HG02885 (cell line): ENCODE data around the gene PGGHG.
"Not testable (repeated sequence)": the region's sequence is repeated elsewhere in the genome, so short reads cannot be mapped to it uniquely, and the experiment has no call there.

ENCODE experiments used
- ATAC-seq: cut with Tn5 transposase; IDR thresholded peaks from one replicate; pipeline ENCODE4 v1.9.1; 2021; ENCODE audit warnings: mild to moderate bottlenecking; ENCODE audit not compliant: unreplicated experiment, poor library complexity

Gene PGGHG

DNA sequence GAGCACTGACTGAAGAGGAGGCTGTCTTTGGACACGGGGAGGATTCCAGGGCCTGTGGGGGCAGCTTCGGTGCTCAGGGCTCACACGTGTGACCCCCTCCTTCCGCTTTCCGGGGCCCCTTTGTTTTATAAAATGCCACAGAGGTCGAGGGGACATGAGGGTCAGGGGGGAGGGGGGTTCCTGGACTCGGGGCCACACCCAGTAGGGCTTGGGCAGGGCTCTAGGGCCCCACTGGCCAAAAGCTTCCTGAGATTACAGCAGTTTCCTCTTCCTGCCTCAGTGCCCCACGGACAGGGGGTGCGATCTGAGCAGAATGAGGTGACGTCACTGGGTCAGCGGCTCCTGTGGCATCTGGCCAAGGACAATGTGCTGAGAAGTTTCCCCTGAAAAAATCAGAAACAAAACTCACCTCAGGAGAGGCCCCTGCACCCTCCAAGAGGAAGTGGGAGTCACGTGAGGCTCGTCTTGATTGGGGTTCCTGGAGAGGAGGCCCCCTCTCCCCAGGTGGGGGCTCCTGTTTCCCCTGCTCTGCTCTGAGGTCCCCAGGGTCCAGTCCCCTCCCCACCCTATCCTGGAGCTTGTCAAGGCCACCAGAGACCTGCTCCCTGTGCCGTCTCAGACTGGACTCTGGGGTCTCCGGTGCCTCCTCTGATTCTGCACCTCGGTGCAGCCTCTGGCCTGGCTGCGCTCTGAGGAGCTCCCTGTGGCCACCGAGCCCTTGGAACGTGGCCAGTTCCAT, 38.1 kb downstream of the PGGHG start:
- ATAC-seq = no peak

DNA sequence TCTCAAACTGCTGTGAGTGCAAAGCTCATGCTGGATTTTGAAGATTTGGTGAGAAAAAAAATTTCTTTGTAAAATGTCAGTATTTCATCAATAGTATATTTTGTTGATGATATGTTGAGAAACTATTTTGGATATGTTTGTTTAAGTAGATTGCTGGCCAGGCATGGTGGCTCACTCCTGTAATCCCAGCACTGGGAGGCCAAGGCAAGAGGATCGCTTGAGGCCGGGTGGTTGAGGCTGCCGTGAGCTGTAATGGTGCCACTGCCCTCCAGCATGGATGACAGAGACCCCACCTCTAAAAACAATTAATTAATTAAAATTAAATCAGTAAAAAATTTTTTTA, 38.6 kb downstream of the PGGHG start:
- ATAC-seq = no peak

DNA sequence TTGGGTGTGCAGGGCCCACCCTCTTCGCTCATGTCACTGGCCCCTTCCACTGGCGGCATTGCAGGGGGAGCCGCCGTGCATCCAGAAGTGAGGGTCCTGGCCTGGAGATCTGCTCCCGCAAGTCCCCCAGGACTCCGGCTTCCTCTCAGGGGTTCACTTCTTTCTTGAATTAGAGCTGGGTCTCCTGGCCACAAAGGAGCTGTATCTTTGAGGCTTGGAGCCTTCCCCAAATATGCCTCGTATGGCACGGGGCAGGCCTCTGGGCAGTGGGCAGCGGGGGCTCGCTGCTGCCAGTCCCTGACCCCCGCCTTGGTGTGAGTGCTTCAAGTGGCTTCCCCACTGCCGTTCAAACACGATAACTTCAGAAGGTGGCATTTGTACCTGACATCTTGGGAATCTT, 39.1 kb downstream of the PGGHG start:
- no peak for ATAC-seq

DNA sequence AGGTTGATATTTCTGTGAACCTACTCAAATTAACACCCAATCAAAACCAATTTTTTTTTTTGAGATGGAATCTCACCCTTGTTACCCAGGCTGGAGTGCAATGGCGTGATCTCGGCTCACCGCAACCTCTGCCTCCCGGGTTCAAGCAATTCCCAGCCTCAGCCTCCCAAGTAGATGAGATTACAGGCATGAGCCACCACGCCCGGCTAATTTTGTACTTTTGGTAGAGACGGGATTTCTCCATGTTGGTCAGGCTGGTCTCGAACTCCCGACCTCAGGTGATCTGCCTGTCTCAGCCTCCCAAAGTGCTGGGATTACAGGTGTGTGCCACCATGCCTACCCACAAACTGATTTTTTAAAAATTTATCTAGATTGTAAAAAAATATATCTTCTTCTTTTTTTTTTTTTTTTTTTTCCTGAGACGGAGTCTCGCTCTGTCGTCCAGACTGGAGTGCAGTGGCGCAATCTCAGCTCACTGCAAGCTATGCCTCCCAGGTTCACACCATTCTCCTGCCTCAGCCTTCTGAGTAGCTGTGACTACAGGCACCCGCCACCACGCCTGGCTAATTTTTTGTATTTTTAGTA, 39.7 kb downstream of the PGGHG start:
- not testable (repeated sequence) for ATAC-seq

DNA sequence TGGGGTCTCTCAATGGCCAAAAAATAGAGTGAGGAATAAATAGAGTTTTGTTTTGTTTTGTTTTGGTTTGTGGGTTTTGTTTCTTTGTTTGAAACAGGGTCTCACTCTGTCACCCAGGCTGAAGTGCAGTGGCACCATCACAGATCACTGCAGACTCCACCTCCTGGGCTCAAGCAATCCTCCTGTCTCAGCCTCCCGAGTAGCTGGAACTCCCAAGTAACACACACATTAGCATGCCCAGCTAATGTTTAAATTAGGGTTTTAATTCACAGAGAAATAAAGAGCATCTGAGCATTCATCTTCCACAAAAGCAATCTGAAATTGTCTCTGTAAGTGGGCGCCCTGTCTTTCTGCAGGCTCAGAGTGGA, 40.9 kb downstream of the PGGHG start:
- ATAC-seq = no peak

DNA sequence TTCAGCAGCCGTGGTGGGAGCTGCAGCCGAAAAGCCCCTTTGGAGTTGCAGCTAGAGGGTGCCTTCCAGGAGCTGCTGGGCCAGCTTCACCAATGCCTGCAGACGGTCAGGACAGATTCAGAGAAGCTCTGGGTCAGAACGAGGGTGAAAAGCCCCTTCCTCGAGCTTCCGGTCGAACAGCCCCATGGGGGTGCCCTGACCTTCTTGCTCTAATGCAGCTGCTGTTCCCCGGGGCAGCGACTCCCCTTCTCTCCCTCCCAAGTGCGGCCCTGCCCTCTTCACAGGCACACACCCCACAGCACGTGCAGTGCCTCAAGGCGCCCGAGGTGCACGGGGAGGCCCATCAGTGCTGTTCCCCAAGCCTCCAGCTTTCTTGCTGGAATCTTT, 41.4 kb downstream of the PGGHG start:
- ATAC-seq = no peak

DNA sequence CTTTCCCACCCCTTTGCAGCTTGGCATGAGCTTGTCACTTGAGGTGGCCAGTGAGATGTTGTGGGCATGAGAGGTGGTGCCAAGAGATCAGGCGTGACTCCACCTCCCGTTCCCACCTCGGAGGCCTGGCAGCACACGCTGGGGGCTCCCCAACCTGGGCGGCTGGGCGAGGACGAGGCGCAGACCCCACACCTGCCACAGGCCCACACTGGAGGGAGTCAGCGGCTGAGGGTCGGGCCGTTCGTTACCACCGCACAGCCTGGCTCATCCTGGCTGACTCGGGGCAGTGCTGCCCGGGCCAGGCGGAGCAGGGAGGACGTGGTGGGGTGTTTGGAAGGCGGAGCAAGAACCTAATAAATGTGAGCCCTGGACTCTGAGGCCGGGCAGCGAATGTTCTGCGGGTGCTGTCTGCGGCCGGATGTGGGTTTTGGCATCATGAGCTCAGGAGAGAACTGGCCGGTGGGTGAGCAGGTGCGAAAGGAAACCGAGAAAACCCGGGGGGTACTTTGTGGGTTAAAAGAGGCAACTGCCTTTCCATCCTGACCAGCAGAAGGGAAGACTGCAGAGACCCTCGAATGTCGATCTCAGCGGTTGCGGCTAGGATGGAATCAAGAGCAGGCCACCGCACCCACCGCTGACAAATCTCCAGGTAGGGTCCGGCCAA, 41.9 kb downstream of the PGGHG start:
- ATAC-seq = no peak

DNA sequence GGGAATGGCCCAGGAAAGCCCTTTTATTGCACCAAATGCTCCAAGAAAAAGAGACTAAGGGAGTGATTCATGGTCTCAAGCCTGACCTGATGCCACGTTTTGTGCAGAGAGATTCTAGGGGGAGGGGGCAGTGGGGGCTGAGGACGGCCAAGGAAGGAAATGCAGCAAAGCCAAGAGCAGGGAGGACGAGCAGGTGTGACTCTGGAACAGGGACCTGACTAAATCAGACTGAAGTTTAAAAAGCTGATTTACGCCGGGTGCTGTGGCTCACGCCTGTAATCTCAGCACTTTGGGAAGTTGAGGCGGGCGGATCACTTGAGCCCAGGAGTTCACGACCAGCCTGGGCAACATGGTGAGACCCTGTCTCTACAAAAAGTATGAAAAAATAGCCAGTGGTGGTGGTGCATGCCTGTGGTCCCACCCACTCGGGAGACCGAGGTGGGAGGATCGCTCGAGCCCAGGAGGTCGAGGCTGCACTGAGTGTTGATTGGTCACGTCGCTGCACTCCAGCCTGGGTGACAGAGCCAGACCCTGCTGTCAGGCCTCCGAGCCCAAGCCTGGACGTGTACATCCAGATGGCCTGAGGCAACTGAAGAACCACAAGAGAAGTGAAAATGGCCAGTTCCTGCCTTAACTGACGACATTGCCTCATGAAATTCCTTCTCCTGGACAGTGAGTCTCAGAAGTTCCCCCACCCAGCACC, 42.6 kb downstream of the PGGHG start:
- no peak for ATAC-seq

DNA sequence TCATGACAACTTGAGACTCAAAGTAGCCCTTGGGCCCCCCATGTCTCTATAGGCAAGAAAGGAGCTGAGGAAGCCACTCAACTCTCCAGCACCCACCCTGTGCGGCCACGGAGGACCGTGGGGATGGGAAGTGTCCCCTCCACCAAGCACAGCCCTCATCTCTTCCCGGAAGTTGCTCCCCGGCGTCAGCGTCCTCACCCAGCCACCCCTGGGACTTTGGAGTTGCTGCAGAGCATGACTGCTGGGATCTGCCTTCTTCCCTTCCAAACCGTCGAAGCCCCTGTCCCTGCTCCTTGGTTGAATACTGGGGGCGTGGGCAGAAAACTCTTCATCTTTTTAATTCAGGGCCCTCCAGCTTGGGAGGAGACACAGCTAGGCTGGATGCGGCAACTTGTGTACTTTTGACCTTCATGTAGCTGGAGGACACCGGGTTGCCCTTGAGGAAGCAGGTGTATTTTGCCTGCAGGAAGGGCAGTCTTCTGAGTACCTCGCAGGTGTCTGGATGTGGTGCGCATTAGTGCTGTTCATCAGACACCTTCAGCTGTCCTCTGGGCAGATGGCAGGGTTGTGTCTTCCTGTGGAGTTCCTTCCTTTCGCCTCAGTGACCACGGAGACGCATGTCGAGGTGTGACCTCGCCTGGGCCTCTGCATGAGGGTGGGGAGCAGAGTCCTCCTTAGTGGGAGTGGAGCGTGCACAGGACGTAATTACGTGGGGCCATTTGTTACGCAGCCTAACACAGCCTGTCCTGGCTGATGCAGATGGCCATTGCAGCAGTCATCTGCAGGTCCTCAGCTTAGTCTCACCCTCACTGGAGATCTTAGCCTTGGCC, 43.9 kb downstream of the PGGHG start:
- ATAC-seq = no peak

DNA sequence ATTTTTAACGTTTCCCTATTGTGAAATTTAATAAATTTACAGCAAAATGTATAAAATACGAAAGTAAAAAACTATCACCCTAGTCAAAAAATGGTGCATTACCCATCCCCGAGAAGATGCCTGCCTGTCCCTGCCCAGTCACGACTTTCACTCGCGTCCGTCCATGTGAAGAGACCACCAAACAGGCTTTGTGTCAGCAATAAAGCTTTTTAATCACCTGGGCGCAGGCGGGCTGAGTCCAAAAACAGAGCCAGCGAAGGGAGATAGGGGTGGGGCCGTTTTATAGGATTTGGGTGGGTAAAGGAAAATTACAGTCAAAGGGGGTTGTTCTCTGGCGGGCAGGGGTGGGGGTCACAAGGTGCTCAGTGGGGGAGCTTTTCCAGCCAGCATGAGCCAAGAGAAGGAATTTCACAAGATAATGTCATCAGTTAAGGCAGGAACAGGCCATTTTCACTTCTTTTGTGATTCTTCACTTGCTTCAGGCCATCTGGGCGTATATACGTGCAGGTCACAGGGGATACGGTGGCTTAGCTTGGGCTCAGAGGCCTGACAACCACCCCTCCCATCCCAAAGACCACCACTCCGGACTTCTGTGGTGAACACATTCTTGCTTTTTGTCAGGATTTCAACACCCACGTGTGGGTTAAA, 44.8 kb downstream of the PGGHG start:
- not testable (repeated sequence) for ATAC-seq

DNA sequence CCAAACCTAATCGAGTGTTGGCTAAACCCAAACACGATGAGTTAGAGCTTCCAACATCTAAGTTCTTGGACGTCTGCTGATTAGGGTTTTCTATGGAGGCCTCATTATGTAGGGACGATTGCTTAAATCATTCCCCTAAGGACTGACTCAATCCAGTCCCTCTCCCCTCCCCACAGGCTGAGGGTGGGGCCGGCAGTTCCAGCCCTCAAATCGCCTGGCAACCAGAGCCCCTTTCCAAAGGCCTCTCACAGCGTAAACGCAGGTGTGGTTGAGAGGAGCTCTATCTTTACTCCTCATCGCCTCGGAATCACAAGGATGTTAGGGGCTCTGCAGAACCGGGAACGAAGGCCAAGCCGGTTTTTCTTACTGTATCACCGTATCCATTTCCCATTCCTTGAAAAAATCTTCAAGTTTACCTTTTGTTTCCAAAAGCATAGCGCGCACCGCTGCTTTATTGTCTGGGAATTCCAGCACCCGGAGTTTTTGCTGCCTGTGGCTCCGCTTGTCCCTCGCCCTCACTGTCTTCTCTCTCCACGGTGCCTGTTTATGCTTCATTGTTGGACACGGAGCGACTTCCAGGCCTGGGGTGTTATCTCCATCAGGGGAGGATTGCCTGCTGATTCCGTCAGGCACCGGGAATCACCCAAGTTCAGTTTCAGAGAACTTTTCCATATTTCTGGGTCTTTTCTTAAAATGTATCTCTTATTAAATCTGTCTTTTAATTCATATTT, 45.5 kb downstream of the PGGHG start:
- no peak for ATAC-seq

DNA sequence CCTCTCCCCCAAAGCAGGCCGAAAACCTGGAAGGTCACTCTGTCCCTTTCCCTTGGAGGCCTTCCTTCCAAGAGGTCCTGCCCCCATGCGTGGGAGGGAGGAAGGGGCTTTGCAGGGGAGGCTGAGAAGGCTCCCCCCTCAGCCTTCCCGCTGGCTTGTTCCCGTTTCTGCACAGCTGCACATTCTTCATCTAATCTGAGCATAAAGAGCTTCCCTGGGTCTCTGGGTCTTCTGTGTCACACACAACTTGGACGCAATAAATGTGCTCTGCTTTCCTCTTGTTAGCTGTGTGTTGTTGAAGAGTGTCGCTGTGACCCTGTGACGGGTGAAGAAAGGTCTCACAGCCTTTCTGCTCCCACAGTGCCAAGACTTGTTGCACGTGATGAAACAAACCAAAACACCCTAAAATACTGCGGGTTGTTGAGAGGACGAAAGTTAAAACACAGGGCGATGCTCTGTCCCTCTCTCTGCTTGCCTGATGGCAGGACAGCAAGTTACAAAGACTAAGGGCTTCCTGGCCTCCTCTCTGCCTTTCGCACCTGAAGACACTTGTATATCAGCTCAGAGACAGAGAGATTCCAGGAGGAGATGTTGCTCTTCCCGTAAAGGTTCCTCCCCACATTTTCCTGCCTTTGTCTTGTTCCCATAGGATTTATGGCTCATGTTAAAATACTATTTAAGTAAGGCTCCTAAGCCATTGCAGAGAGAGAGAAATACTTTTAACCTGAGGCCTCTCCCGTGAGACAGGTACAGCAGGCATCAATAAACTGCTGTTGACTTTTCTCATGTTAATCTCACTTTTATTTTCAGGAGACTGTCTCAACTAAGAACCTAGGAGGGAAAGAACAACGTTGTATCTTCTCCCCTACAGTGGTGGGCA, 47.1 kb downstream of the PGGHG start:
- ATAC-seq = no peak

DNA sequence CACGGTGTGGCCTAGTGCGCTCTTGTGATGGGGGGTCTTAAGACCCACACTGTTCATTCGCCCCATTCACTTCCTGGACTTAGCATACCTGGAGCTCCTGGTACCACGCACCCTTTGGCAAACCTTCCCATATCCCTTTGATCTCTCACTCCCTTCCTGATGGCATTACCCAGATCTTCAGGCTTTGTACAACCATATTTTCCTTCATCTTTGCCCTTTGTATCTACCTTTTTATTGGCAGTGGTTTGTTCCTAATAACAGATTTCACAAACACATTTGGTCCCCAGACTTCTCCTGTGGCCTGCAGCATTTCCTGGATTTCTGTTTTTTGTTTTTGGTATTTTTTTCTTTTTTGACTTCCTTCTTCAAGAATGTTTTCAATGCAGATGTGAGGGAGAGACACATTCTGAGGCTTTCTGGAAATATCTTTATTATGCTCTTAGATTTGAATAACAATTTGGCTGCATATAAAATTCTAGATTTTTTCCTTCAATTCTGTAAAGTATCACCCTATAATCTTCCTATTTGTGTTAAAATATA, 47.8 kb downstream of the PGGHG start:
- no peak for ATAC-seq

DNA sequence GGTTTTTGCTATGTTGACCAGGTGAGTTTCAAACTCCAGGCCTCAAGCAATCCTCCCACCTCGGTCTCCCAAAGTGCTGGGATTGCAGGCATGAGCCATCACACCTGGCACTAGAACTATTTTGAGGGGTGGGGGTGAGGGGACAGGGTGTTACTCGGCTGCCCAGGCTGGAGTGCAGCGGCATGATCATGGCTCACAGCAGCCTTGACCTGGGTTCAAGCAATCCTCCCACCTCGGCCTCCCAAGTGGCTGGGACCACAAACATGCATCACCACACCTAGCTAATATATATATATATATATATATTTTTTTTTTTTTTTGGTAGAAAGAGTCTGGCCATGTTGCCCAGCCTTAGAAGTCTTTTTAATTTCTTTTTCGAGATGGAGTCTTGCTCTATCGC, 48.8 kb downstream of the PGGHG start:
- ATAC-seq = no peak

DNA sequence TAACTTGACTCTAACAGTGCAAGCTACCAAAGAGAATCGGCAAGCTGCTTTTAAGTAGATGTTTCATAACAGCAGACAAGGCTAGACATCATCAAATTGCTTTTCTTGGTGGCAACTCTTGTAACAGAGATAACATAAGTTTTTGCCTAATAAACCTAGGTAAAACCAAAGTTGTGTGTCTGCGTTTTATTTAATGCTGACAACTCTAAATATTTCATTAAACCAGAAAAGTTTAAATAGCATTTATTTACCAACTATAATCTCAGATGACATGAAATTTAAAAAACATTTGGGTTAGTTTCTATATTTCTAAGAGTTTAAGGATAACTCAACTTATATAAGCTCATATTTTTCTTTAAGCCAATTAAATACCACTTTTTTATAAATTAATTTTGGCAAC, 51.0 kb downstream of the PGGHG start:
- no peak for ATAC-seq

DNA sequence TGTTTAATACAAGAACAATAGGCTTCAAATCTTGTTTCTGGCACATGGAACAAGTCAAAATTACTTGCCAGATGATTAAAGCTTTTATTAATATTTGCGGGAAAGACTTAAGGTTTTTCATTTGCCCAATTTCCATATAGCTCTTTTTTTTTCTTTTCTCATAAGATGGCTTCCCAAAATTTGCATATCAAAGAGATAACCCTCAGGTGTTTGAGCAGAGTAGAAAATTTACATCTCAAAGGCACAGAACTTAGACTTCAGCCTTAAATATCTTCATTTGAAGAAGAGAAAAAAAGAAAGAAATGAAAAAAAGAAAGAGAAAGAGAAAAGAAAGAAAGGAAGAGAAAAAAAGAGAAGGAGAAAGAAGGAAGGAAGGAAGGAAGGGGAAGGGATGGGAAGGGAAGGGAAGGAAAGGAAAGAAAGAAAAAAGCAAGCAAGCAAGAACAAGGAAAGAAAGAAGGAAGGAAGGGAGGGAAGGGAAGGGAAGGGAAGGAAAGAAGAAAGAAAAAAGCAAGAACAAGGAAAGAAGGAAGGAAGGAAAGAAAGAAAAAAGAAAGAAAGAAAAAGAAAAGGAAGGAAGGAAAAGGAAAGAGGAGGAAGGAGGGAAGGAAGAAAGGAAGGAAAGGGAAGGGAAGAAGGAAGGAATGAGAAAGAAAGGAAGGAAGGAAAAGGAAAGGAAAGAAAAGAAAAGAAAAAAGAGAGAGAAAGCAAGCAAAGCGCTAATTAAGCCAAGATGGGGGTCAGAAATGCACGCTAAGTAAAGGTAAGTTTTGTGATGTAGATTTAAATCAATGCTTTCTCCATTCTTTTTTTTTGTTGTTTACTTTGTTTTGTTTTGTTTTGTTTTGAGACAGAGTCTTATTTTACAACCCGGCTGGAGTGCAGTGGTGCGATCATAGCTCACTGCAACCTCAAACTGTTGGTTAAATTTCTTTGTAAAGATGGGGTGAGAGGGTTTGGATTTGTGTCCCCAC, 51.9 kb downstream of the PGGHG start:
- no peak for ATAC-seq

DNA sequence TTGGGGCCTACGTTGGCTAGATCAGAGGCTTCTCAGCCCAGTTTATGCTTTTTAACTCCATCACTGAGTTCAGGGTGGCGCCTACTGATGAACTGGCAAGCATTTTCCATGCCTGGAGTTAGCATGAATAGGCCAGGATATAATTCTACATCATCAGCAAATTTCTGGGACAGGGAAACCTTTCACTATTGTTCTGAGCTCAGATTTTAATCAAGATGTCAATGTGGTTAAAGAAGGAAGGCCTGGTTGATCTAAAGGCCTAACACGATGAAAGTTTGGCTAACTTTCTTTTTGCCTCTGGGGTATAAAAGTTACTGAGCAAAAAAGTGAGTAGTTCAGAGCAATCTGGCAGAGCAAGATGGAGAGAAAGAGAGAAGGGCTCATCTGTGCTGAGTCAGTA, 53.4 kb downstream of the PGGHG start:
- no peak for ATAC-seq
